Osteocyte (in vitro differentiated cells): ENCODE results near the gene DDR2. TPM values are rescaled to one million over a fixed set of nuclear protein-coding genes. Genes with fewer than 3 reads are reported as not detected.

ENCODE experiments used
- DNase-seq: peaks from one replicate; pipeline ENCODE4 v3.0.0; 2021; ENCODE audit warnings: mixed read lengths; ENCODE audit not compliant: unreplicated experiment; ENCODE audit errors: extremely low spot score
- H3K27ac Mint-ChIP-seq: one replicate; pipeline ENCODE4 v1.8.0; 2021; ENCODE audit warnings: mild to moderate bottlenecking, mixed read lengths; ENCODE audit not compliant: unreplicated experiment
- H3K27me3 Mint-ChIP-seq: one replicate; pipeline ENCODE4 v1.8.0; 2021; ENCODE audit warnings: mixed read lengths; ENCODE audit not compliant: unreplicated experiment
- H3K36me3 Mint-ChIP-seq: one replicate; pipeline ENCODE4 v1.8.0; 2021; ENCODE audit warnings: mixed read lengths; ENCODE audit not compliant: unreplicated experiment
- H3K4me1 Mint-ChIP-seq: one replicate; pipeline ENCODE4 v1.8.0; 2021; ENCODE audit warnings: mixed read lengths; ENCODE audit not compliant: unreplicated experiment
- H3K4me3 Mint-ChIP-seq: one replicate; pipeline ENCODE4 v1.8.0; 2021; ENCODE audit warnings: mild to moderate bottlenecking, moderate library complexity, mixed read lengths; ENCODE audit not compliant: unreplicated experiment
- H3K9me3 Mint-ChIP-seq: one replicate; pipeline ENCODE4 v1.8.0; 2021; ENCODE audit warnings: mixed read lengths; ENCODE audit not compliant: unreplicated experiment
- CTCF ChIP-seq: fragments of 200-600 bp; sonication (generic); IDR thresholded peaks from 2 replicates; pipeline ENCODE4 v1.5.0; 2021; ENCODE audit warnings: antibody characterized with exemption, mild to moderate bottlenecking, moderate library complexity
- total RNA-seq: library from RNA; stranded (reverse); gene quantifications from 2 replicates; pipeline ENCODE4 v1.2.1, GENCODE V29; 2021

Gene DDR2
- total RNA-seq, 1 donor from 2014 or later = 173 TPM

GRCh38 chr1:162700131-162700530 lies 67.9 kb downstream of the DDR2 start:
- H3K27ac Mint-ChIP-seq = no peak overlapping the region
- H3K4me3 Mint-ChIP-seq = no peak overlapping the region
- H3K4me1 Mint-ChIP-seq = peaks cover 44% of the 10 kb centered on the region
- H3K27me3 Mint-ChIP-seq = no peaks in the 10 kb centered on the region
- H3K36me3 Mint-ChIP-seq = no peaks in the 10 kb centered on the region
- no peak for TF ChIP-seq CTCF
- no peaks in the 10 kb centered on the region for H3K9me3 Mint-ChIP-seq
- no peak for DNase-seq

- no peak for DNase-seq
- no peak overlapping the region for H3K4me3 Mint-ChIP-seq
- no peaks in the 10 kb centered on the region for H3K27me3 Mint-ChIP-seq
- TF ChIP-seq CTCF = no peak
- H3K36me3 Mint-ChIP-seq = peaks cover 7% of the 10 kb centered on the region
- H3K4me1 Mint-ChIP-seq = peaks cover 35% of the 10 kb centered on the region
- H3K27ac Mint-ChIP-seq = no peak overlapping the region
- no peaks in the 10 kb centered on the region for H3K9me3 Mint-ChIP-seq
These were observed 69.0 kb downstream of the DDR2 start for GRCh38 chr1:162701286-162701685.

GRCh38 chr1:162702628-162703027 lies 70.4 kb downstream of the DDR2 start:
- no peak for TF ChIP-seq CTCF
- Mint-ChIP-seq H3K4me1 (peaks cover 22% of the 10 kb centered on the region), H3K36me3 (peaks cover 19% of the 10 kb centered on the region), H3K4me3 (no peak overlapping the region), H3K27me3 (no peaks in the 10 kb centered on the region), H3K27ac (no peak overlapping the region), H3K9me3 (no peaks in the 10 kb centered on the region)
- DNase-seq = no peak

GRCh38 chr1:162703708-162704107 lies 71.4 kb downstream of the DDR2 start:
- Mint-ChIP-seq H3K4me3 (no peak overlapping the region), H3K27ac (no peak overlapping the region), H3K36me3 (peaks cover 23% of the 10 kb centered on the region), H3K27me3 (no peaks in the 10 kb centered on the region), H3K9me3 (no peaks in the 10 kb centered on the region), H3K4me1 (peaks cover 12% of the 10 kb centered on the region)
- TF ChIP-seq CTCF = no peak
- no peak for DNase-seq

- H3K27me3 Mint-ChIP-seq = no peaks in the 10 kb centered on the region
- peaks cover 13% of the 10 kb centered on the region for H3K4me1 Mint-ChIP-seq
- H3K36me3 Mint-ChIP-seq = peaks cover 23% of the 10 kb centered on the region
- H3K9me3 Mint-ChIP-seq = no peaks in the 10 kb centered on the region
- no peak overlapping the region for H3K4me3 Mint-ChIP-seq
- no peak for DNase-seq
- no peak for TF ChIP-seq CTCF
- H3K27ac Mint-ChIP-seq = no peak overlapping the region
These were observed 72.6 kb downstream of the DDR2 start for GRCh38 chr1:162704673-162705424.
